CD4-positive, CD25-positive, alpha-beta regulatory T cell (primary cell): ENCODE measurements around the gene C8B. TPM values are rescaled to one million over a fixed set of nuclear protein-coding genes. Genes with fewer than 3 reads are reported as not detected.

Source experiments
- ATAC-seq, 2 donors: fragments of 150-1000 bp; cut with Tn5 transposase; one replicate each; pipeline ENCODE4 v1.10.0; 2021; ENCODE audit warnings: low read depth in 2 of 2, moderate number of reproducible peaks in 2 of 2, moderate library complexity in 1 of 2
- DNase-seq, 3 donors: peaks; one replicate each; pipeline versions ENCODE4 v3.0.0 to v3.0.0-alpha.2; 2012 to 2022; ENCODE audit warnings: mixed read lengths in 1 of 3
- H3K27ac ChIP-seq: one replicate; pipeline ENCODE4 v1.7.0; 2013; ENCODE audit warnings: mild to moderate bottlenecking, low read length; ENCODE audit not compliant: insufficient read depth, poor library complexity, severe bottlenecking
- H3K27me3 ChIP-seq: one replicate; pipeline ENCODE4 v1.7.0; 2013; ENCODE audit warnings: low read length; ENCODE audit not compliant: control insufficient read depth, insufficient read depth
- H3K36me3 ChIP-seq: one replicate; pipeline ENCODE4 v1.7.0; 2013; ENCODE audit warnings: mild to moderate bottlenecking, low read length, moderate library complexity; ENCODE audit not compliant: control insufficient read depth, insufficient read depth
- H3K4me1 ChIP-seq: 2 replicates; pipeline ENCODE4 v1.7.0; 2013; ENCODE audit warnings: mild to moderate bottlenecking, low read length; ENCODE audit not compliant: insufficient read depth, control insufficient read depth, poor library complexity, severe bottlenecking
- H3K4me3 ChIP-seq: one replicate; pipeline ENCODE4 v1.7.0; 2013; ENCODE audit warnings: low read depth, mild to moderate bottlenecking, low read length, moderate library complexity
- H3K9me3 ChIP-seq, 2 experiments: 1 replicate in 1 of 2; 2 replicates in 1 of 2; pipeline ENCODE4 v1.7.0; 2013; ENCODE audit warnings: low read length in 2 of 2, mild to moderate bottlenecking in 1 of 2, moderate library complexity in 1 of 2; ENCODE audit not compliant: control insufficient read depth in 2 of 2
- H3K27ac Mint-ChIP-seq, 3 donors: one replicate each; pipeline ENCODE4 v1.8.0; 2020 to 2022; ENCODE audit warnings: mild to moderate bottlenecking in 3 of 3, mixed read lengths in 3 of 3, moderate library complexity in 2 of 3
- H3K27me3 Mint-ChIP-seq: one replicate; pipeline ENCODE4 v1.8.0; 2022; ENCODE audit warnings: mild to moderate bottlenecking, mixed read lengths
- H3K36me3 Mint-ChIP-seq: one replicate; pipeline ENCODE4 v1.8.0; 2020; ENCODE audit warnings: mixed read lengths
- H3K4me1 Mint-ChIP-seq, 4 donors: one replicate each; pipeline ENCODE4 v1.8.0; 2020 to 2022; ENCODE audit warnings: mixed read lengths in 4 of 4, mild to moderate bottlenecking in 1 of 4
- H3K4me3 Mint-ChIP-seq, 4 donors: one replicate each; pipeline ENCODE4 v1.8.0; 2020 to 2022; ENCODE audit warnings: mild to moderate bottlenecking in 4 of 4, mixed read lengths in 4 of 4, moderate library complexity in 3 of 4
- H3K9me3 Mint-ChIP-seq, 7 donors: one replicate each; pipeline ENCODE4 v1.8.0; 2020 to 2022; ENCODE audit warnings: mixed read lengths in 7 of 7, mild to moderate bottlenecking in 3 of 7, moderate library complexity in 2 of 7
- polyA plus RNA-seq, 4 donors: library from polyadenylated mRNA; unstranded; fragments of 300-500 nt; fragmentation: Illumina TruSeq; gene quantifications; one replicate each; pipeline ENCODE4 v1.2.3, GENCODE V29; 2021
- total RNA-seq: library from RNA; stranded (reverse); gene quantifications from one replicate; pipeline ENCODE4 v1.2.3, GENCODE V29; 2022

C8B gene
- total and polyA plus RNA-seq, 5 donors from 2014 or later = 0.20 TPM; not detected in 4

GRCh38 chr1:56908619-56909221, 57.1 kb downstream of the C8B start:
- no peak overlapping the region for H3K4me3 Mint-ChIP-seq
- no peaks in the 10 kb centered on the region for H3K36me3 Mint-ChIP-seq
- H3K9me3 Mint-ChIP-seq = peaks cover 0 to 1% (median 0%) of the 10 kb centered on the region in 7 donors
- Histone ChIP-seq H3K36me3 (no peaks in the 10 kb centered on the region), H3K4me3 (no peak overlapping the region), H3K9me3 (no peaks in the 10 kb centered on the region), H3K4me1 (no peaks in the 10 kb centered on the region), H3K27ac (no peak overlapping the region), H3K27me3 (no peaks in the 10 kb centered on the region)
- ATAC-seq = no peak
- no peak overlapping the region for H3K27ac Mint-ChIP-seq
- DNase-seq = no peak
- peaks cover 4% of the 10 kb centered on the region for H3K27me3 Mint-ChIP-seq
- no peaks in the 10 kb centered on the region for H3K4me1 Mint-ChIP-seq

DNA sequence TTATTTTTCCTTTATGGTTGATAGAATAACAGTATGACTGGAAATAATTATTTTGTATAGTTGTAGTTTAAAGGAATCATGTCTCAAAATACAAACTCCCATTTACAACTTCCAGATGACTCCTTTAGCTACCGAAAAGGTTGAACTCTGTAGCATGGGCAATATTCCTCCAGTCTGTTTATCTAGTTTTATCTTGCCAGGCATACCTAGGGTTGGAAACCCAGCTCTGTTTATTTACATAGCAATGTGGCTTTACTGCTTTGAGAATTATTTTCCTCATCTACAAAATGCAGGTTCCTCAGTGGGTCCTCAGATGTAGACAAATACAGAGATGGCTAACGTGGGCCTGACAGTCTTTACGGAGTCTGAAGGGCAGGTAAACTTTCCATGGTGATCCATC, 60.1 kb downstream of the C8B start:
- H3K27ac Mint-ChIP-seq = no peak overlapping the region
- no peaks in the 10 kb centered on the region for H3K36me3 Mint-ChIP-seq
- Histone ChIP-seq H3K4me3 (no peak overlapping the region), H3K4me1 (no peaks in the 10 kb centered on the region), H3K36me3 (no peaks in the 10 kb centered on the region), H3K27me3 (no peaks in the 10 kb centered on the region), H3K27ac (no peak overlapping the region), H3K9me3 (no peaks in the 10 kb centered on the region)
- H3K27me3 Mint-ChIP-seq = peaks cover 4% of the 10 kb centered on the region
- no peak overlapping the region for H3K4me3 Mint-ChIP-seq
- DNase-seq (no peak), ATAC-seq (no peak)
- no peaks in the 10 kb centered on the region for H3K4me1 Mint-ChIP-seq
- H3K9me3 Mint-ChIP-seq = peaks cover 0 to 3% (median 0%) of the 10 kb centered on the region in 7 donors

DNA sequence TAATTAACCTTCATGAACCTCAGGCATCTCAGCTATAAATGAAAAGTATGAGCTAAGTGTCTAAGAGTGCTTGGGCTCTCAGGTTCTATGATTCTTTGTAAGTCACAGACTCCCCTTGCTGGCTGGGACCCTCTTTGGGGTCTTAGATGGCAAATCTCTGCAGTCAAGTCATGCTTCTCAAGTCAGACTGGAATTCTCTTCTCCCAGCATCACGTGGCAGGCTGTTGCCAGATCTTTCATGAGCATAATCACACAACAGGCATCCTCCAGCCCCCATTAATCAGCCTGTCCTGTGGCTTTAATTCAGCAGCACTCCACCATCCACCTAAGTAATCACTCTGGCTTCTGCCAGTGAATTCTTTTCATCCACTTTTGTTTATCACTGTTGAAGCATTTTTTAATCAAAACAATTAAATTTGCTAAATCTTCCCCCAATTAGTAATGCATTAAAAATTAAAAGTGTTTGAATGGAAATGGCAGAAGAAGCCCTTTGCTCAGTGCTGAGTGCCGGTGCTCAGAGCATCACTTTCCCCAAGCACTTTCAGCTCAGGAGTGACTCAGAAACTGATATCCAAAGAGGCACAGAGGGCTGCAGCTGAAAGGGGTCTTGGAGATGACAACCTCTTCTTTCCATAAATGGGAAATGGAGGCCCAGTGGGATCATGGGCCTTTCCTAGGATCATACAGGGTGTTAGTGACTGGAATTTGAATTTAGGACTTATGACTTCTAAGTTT, 61.0 kb downstream of the C8B start:
- Histone ChIP-seq H3K4me3 (no peak overlapping the region), H3K4me1 (no peaks in the 10 kb centered on the region), H3K36me3 (no peaks in the 10 kb centered on the region), H3K27ac (no peak overlapping the region), H3K9me3 (no peaks in the 10 kb centered on the region), H3K27me3 (no peaks in the 10 kb centered on the region)
- Mint-ChIP-seq H3K4me1 (no peaks in the 10 kb centered on the region), H3K9me3 (peaks cover 0 to 3% (median 0%) of the 10 kb centered on the region in 7 donors), H3K4me3 (no peak overlapping the region), H3K36me3 (no peaks in the 10 kb centered on the region), H3K27me3 (peaks cover 4% of the 10 kb centered on the region), H3K27ac (no peak overlapping the region)
- DNase-seq (no peak), ATAC-seq (no peak)

DNA sequence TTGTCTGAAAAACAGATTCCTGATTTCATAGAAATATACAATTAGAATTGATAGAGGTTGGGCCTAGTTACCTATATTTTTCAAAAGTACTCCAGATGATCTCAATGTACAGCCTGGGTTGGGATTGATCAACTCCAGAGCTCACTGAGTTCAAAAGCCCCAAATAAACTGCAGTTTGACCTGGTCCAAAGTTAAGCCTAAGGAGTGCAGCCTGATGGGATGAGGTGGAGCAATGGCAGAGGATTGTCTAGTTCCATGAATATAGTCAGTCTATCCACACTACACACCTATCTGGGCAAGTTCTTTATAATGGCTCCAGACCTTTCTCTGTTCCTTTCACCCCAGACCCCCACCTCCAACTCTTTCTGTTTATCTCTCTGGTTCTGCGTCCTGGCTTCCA, 62.0 kb downstream of the C8B start:
- Mint-ChIP-seq H3K27me3 (peaks cover 4% of the 10 kb centered on the region), H3K4me1 (no peaks in the 10 kb centered on the region), H3K9me3 (peaks cover 0 to 3% (median 0%) of the 10 kb centered on the region in 7 donors), H3K4me3 (no peak overlapping the region), H3K27ac (no peak overlapping the region), H3K36me3 (no peaks in the 10 kb centered on the region)
- Histone ChIP-seq H3K36me3 (no peaks in the 10 kb centered on the region), H3K4me1 (no peaks in the 10 kb centered on the region), H3K4me3 (no peak overlapping the region), H3K27me3 (no peaks in the 10 kb centered on the region), H3K9me3 (no peaks in the 10 kb centered on the region), H3K27ac (no peak overlapping the region)
- no peak for ATAC-seq
- no peak for DNase-seq

GRCh38 chr1:56901716-56902115, 64.1 kb downstream of the C8B start:
- ATAC-seq (no peak), DNase-seq (no peak)
- Histone ChIP-seq H3K4me1 (no peaks in the 10 kb centered on the region), H3K36me3 (no peaks in the 10 kb centered on the region), H3K27me3 (no peaks in the 10 kb centered on the region), H3K9me3 (no peaks in the 10 kb centered on the region), H3K27ac (no peak overlapping the region), H3K4me3 (no peak overlapping the region)
- Mint-ChIP-seq H3K27me3 (peaks cover 4% of the 10 kb centered on the region), H3K4me1 (no peaks in the 10 kb centered on the region), H3K27ac (no peak overlapping the region), H3K9me3 (peaks cover 0 to 3% (median 0%) of the 10 kb centered on the region in 7 donors), H3K36me3 (no peaks in the 10 kb centered on the region), H3K4me3 (no peak overlapping the region)

GRCh38 chr1:56898879-56899278, 66.9 kb downstream of the C8B start:
- no peak overlapping the region for H3K4me3 Mint-ChIP-seq
- no peaks in the 10 kb centered on the region for H3K9me3 ChIP-seq
- no peaks in the 10 kb centered on the region for H3K36me3 ChIP-seq
- H3K4me1 ChIP-seq = no peaks in the 10 kb centered on the region
- H3K27ac Mint-ChIP-seq = no peak overlapping the region
- no peaks in the 10 kb centered on the region for H3K4me1 Mint-ChIP-seq
- DNase-seq (no peak), ATAC-seq (no peak)
- no peaks in the 10 kb centered on the region for H3K27me3 ChIP-seq
- no peak overlapping the region for H3K27ac ChIP-seq
- H3K27me3 Mint-ChIP-seq = peaks cover under 1% of the 10 kb centered on the region
- H3K36me3 Mint-ChIP-seq = no peaks in the 10 kb centered on the region
- peaks cover 0 to 5% (median 0%) of the 10 kb centered on the region in 7 donors for H3K9me3 Mint-ChIP-seq
- H3K4me3 ChIP-seq = no peak overlapping the region

GRCh38 chr1:56898005-56898373, 67.8 kb downstream of the C8B start:
- no peak overlapping the region for H3K27ac ChIP-seq
- no peaks in the 10 kb centered on the region for H3K36me3 Mint-ChIP-seq
- no peaks in the 10 kb centered on the region for H3K27me3 Mint-ChIP-seq
- H3K4me3 Mint-ChIP-seq = no peak overlapping the region
- DNase-seq (no peak), ATAC-seq (no peak)
- no peaks in the 10 kb centered on the region for H3K4me1 Mint-ChIP-seq
- no peaks in the 10 kb centered on the region for H3K9me3 ChIP-seq
- no peak overlapping the region for H3K27ac Mint-ChIP-seq
- no peaks in the 10 kb centered on the region for H3K36me3 ChIP-seq
- H3K9me3 Mint-ChIP-seq = peaks cover 0 to 5% (median 0%) of the 10 kb centered on the region in 7 donors
- no peaks in the 10 kb centered on the region for H3K4me1 ChIP-seq
- H3K27me3 ChIP-seq = no peaks in the 10 kb centered on the region
- no peak overlapping the region for H3K4me3 ChIP-seq
